ENCODE measurements around the gene TAF3.

TAF3 gene

DNA sequence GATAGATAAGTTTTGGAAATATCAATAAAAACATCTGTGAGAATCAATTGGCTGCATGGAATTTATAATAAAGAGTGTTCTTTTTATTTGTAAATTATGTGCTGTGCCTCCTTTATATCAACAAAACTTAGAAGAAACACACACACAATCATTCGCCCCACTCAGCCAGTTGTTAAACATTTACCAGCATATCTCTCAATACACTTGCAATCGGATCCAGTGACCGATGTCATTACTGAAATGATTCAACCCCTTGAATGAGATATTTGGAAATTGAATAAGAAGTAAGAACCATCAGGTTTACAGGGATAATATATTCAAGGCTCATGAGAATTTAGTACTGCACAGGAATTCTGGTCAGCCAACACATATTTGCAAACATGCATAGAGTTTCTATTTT is 35.6 kb downstream of the TAF3 start:
- no peaks in the 10 kb centered on the region for H3K27me3 ChIP-seq (ENCODE audit: control insufficient read depth in 1 of 2, insufficient read depth in 2 of 2, low read length in 2 of 2)
- H3K27ac ChIP-seq (ENCODE audit: low read depth, low read length), result no peak overlapping the region
- no peak overlapping the region for H3K4me3 ChIP-seq (ENCODE audit: low read depth in 1 of 2, low read length in 2 of 2)
- no peaks in the 10 kb centered on the region for H3K36me3 ChIP-seq (ENCODE audit: insufficient read depth, low read length)
- no peak overlapping the region for H3K9ac ChIP-seq (ENCODE audit: low read length)
- H3K4me1 ChIP-seq (ENCODE audit: insufficient read depth, low read length), result peaks cover 12% of the 10 kb centered on the region
- H3K9me3 ChIP-seq (ENCODE audit: low read length), result no peaks in the 10 kb centered on the region

- H3K36me3 ChIP-seq (ENCODE audit: insufficient read depth, low read length), result no peaks in the 10 kb centered on the region
- H3K27me3 ChIP-seq (ENCODE audit: control insufficient read depth in 1 of 2, insufficient read depth in 2 of 2, low read length in 2 of 2), result no peaks in the 10 kb centered on the region
- no peak overlapping the region for H3K9ac ChIP-seq (ENCODE audit: low read length)
- no peak overlapping the region for H3K27ac ChIP-seq (ENCODE audit: low read depth, low read length)
- H3K4me3 ChIP-seq (ENCODE audit: low read depth in 1 of 2, low read length in 2 of 2), result no peak overlapping the region
- peaks cover 12% of the 10 kb centered on the region for H3K4me1 ChIP-seq (ENCODE audit: insufficient read depth, low read length)
- no peaks in the 10 kb centered on the region for H3K9me3 ChIP-seq (ENCODE audit: low read length)
Measured at GRCh38 chr10:7855205-7855604, 36.9 kb downstream of the TAF3 start.

GRCh38 chr10:7856678-7857077 is 38.4 kb downstream of the TAF3 start:
- H3K4me1 ChIP-seq (ENCODE audit: insufficient read depth, low read length), result peaks cover 12% of the 10 kb centered on the region
- no peaks in the 10 kb centered on the region for H3K9me3 ChIP-seq (ENCODE audit: low read length)
- no peaks in the 10 kb centered on the region for H3K36me3 ChIP-seq (ENCODE audit: insufficient read depth, low read length)
- H3K27ac ChIP-seq (ENCODE audit: low read depth, low read length), result no peak overlapping the region
- no peak overlapping the region for H3K4me3 ChIP-seq (ENCODE audit: low read depth in 1 of 2, low read length in 2 of 2)
- no peak overlapping the region for H3K9ac ChIP-seq (ENCODE audit: low read length)
- no peaks in the 10 kb centered on the region for H3K27me3 ChIP-seq (ENCODE audit: control insufficient read depth in 1 of 2, insufficient read depth in 2 of 2, low read length in 2 of 2)

GRCh38 chr10:7857262-7857661 is 39.0 kb downstream of the TAF3 start:
- Histone ChIP-seq H3K27me3 (ENCODE audit: control insufficient read depth in 1 of 2, insufficient read depth in 2 of 2, low read length in 2 of 2) (no peaks in the 10 kb centered on the region), H3K9ac (ENCODE audit: low read length) (no peak overlapping the region), H3K4me1 (ENCODE audit: insufficient read depth, low read length) (peaks cover 12% of the 10 kb centered on the region), H3K4me3 (ENCODE audit: low read depth in 1 of 2, low read length in 2 of 2) (no peak overlapping the region), H3K27ac (ENCODE audit: low read depth, low read length) (no peak overlapping the region), H3K9me3 (ENCODE audit: low read length) (no peaks in the 10 kb centered on the region), H3K36me3 (ENCODE audit: insufficient read depth, low read length) (no peaks in the 10 kb centered on the region)

DNA sequence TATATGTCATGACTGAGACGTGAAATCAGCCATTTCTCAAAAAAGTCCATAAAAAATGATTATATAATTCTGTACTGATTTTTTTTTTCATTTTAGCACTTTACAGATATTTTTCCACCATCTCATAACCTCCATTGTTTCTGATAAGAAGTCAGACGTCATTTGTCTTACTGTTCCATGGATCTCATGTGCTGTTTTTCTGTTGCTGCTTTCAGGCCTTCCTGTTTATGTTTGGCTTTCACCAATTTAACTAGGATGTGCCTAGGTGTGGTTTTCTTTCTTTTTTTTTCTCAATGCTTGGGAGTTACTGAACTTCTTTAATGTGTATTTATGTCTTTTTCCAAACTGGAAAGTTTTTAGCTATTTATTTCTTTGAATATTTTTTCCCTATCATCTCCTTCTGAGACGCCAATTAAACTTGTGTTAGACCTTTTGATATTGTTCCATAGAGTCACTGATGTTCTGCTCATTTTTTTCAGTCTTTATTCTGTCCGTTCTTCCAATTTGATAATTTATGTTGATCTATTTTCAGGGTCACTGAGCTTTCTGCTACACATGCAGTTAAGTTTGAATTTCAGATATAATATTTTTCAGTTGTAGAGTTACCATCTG is 43.3 kb downstream of the TAF3 start:
- Histone ChIP-seq H3K36me3 (ENCODE audit: insufficient read depth, low read length) (no peaks in the 10 kb centered on the region), H3K27ac (ENCODE audit: low read depth, low read length) (no peak overlapping the region), H3K9ac (ENCODE audit: low read length) (no peak overlapping the region), H3K27me3 (ENCODE audit: control insufficient read depth in 1 of 2, insufficient read depth in 2 of 2, low read length in 2 of 2) (no peaks in the 10 kb centered on the region), H3K4me1 (ENCODE audit: insufficient read depth, low read length) (peaks cover 12% of the 10 kb centered on the region), H3K4me3 (ENCODE audit: low read depth in 1 of 2, low read length in 2 of 2) (no peak overlapping the region), H3K9me3 (ENCODE audit: low read length) (no peaks in the 10 kb centered on the region)

GRCh38 chr10:7862121-7862514 is 43.8 kb downstream of the TAF3 start:
- Histone ChIP-seq H3K9ac (ENCODE audit: low read length) (no peak overlapping the region), H3K36me3 (ENCODE audit: insufficient read depth, low read length) (no peaks in the 10 kb centered on the region), H3K27ac (ENCODE audit: low read depth, low read length) (no peak overlapping the region), H3K27me3 (ENCODE audit: control insufficient read depth in 1 of 2, insufficient read depth in 2 of 2, low read length in 2 of 2) (no peaks in the 10 kb centered on the region), H3K4me1 (ENCODE audit: insufficient read depth, low read length) (peaks cover 9% of the 10 kb centered on the region), H3K4me3 (ENCODE audit: low read depth in 1 of 2, low read length in 2 of 2) (no peak overlapping the region), H3K9me3 (ENCODE audit: low read length) (no peaks in the 10 kb centered on the region)

DNA sequence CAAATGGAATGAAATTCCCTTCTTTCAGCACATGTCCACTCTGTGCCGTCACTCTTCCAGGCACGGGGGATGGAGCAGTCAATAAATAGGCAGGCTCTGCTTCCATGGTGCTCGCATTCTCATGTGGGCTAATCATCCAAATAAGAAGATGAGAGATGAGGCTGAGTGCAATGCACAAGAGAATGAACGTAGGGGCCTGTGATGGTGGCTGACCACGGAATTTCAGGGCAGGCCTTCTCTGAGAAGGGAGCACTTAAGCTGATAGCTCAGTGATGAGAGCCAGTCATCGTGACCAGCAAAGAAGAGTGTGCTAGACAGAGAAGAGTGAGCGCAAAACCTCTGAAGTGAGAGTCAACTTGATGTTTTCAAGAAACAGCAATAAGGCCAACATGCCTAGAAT is 47.9 kb downstream of the TAF3 start:
- Histone ChIP-seq H3K27ac (ENCODE audit: low read depth, low read length) (no peak overlapping the region), H3K4me1 (ENCODE audit: insufficient read depth, low read length) (no peaks in the 10 kb centered on the region), H3K9ac (ENCODE audit: low read length) (no peak overlapping the region), H3K9me3 (ENCODE audit: low read length) (no peaks in the 10 kb centered on the region), H3K27me3 (ENCODE audit: control insufficient read depth in 1 of 2, insufficient read depth in 2 of 2, low read length in 2 of 2) (no peaks in the 10 kb centered on the region), H3K4me3 (ENCODE audit: low read depth in 1 of 2, low read length in 2 of 2) (no peak overlapping the region), H3K36me3 (ENCODE audit: insufficient read depth, low read length) (no peaks in the 10 kb centered on the region)

DNA sequence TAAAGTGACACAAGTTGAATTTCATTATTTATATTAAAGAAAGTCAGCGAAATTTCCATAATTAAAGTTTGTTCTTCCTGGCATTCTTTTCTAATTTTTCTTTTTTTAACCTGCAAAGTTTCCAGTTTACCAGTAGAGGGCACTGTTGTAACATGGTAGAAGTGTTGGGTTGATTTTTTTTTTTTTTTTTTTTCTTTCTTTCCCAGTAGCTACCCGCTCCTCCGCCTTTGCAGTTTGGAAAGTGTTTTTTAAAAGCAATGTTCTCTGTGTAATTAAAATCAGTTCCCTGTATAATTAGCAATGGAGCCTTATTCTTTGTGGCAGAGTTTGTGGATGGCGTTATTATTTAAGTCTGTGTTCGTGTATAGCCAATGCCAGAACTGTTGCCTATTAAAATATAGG is 53.7 kb downstream of the TAF3 start:
- H3K9ac ChIP-seq (ENCODE audit: low read length), result no peak overlapping the region

DNA sequence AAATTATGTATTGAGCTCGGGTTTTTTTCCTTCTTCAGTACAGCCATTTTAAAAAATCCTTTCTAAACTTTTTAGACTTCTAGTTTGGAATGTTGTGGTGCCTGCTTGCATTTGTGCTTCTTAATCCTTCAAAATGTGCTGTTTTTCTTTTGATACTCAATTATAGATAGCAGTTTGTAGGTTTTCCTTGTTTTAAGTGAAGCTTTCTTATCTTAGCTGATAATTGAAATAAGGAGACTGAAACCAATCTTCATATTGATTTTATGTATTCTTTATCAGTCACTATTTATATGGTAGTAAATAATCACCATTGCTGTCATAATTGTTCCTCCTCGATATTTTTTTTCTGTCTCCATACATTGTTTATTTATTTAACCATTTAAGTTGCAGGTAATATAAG is 56.6 kb downstream of the TAF3 start:
- no peak overlapping the region for H3K27ac ChIP-seq (ENCODE audit: low read depth, low read length)
- H3K9me3 ChIP-seq (ENCODE audit: low read length), result no peaks in the 10 kb centered on the region
- H3K36me3 ChIP-seq (ENCODE audit: insufficient read depth, low read length), result no peaks in the 10 kb centered on the region
- no peak overlapping the region for H3K4me3 ChIP-seq (ENCODE audit: low read depth in 1 of 2, low read length in 2 of 2)
- no peak overlapping the region for H3K9ac ChIP-seq (ENCODE audit: low read length)
- no peaks in the 10 kb centered on the region for H3K27me3 ChIP-seq (ENCODE audit: control insufficient read depth in 1 of 2, insufficient read depth in 2 of 2, low read length in 2 of 2)
- no peaks in the 10 kb centered on the region for H3K4me1 ChIP-seq (ENCODE audit: insufficient read depth, low read length)

More for the DNA sequence above, 53.7 kb downstream of the TAF3 start:
- no peaks in the 10 kb centered on the region for H3K36me3 ChIP-seq (ENCODE audit: insufficient read depth, low read length)
- H3K27me3 ChIP-seq (ENCODE audit: control insufficient read depth in 1 of 2, insufficient read depth in 2 of 2, low read length in 2 of 2), result no peaks in the 10 kb centered on the region
- H3K4me3 ChIP-seq (ENCODE audit: low read depth in 1 of 2, low read length in 2 of 2), result peak overlapping the region in 1 of 2 donors; percentile 32
- no peaks in the 10 kb centered on the region for H3K4me1 ChIP-seq (ENCODE audit: insufficient read depth, low read length)
- no peaks in the 10 kb centered on the region for H3K9me3 ChIP-seq (ENCODE audit: low read length)
- H3K27ac ChIP-seq (ENCODE audit: low read depth, low read length), result no peak overlapping the region

- Histone ChIP-seq H3K4me1 (ENCODE audit: insufficient read depth, low read length) (no peaks in the 10 kb centered on the region), H3K9ac (ENCODE audit: low read length) (no peak overlapping the region), H3K9me3 (ENCODE audit: low read length) (no peaks in the 10 kb centered on the region), H3K27me3 (ENCODE audit: control insufficient read depth in 1 of 2, insufficient read depth in 2 of 2, low read length in 2 of 2) (no peaks in the 10 kb centered on the region), H3K36me3 (ENCODE audit: insufficient read depth, low read length) (no peaks in the 10 kb centered on the region), H3K27ac (ENCODE audit: low read depth, low read length) (no peak overlapping the region), H3K4me3 (ENCODE audit: low read depth in 1 of 2, low read length in 2 of 2) (no peak overlapping the region)
Measured at GRCh38 chr10:7876541-7877127, 58.3 kb downstream of the TAF3 start.

GRCh38 chr10:7881119-7881518 is 62.8 kb downstream of the TAF3 start:
- H3K4me1 ChIP-seq (ENCODE audit: insufficient read depth, low read length), result no peaks in the 10 kb centered on the region
- H3K4me3 ChIP-seq (ENCODE audit: low read depth in 1 of 2, low read length in 2 of 2), result no peak overlapping the region

GRCh38 chr10:7886056-7886455 is 67.8 kb downstream of the TAF3 start:
- H3K27ac ChIP-seq (ENCODE audit: low read depth, low read length), result no peak overlapping the region
- no peaks in the 10 kb centered on the region for H3K27me3 ChIP-seq (ENCODE audit: control insufficient read depth in 1 of 2, insufficient read depth in 2 of 2, low read length in 2 of 2)
- no peaks in the 10 kb centered on the region for H3K36me3 ChIP-seq (ENCODE audit: insufficient read depth, low read length)
- H3K4me1 ChIP-seq (ENCODE audit: insufficient read depth, low read length), result no peaks in the 10 kb centered on the region
- no peak overlapping the region for H3K4me3 ChIP-seq (ENCODE audit: low read depth in 1 of 2, low read length in 2 of 2)
- no peak overlapping the region for H3K9ac ChIP-seq (ENCODE audit: low read length)
- no peaks in the 10 kb centered on the region for H3K9me3 ChIP-seq (ENCODE audit: low read length)

More at GRCh38 chr10:7881119-7881518, 62.8 kb downstream of the TAF3 start:
- no peaks in the 10 kb centered on the region for H3K9me3 ChIP-seq (ENCODE audit: low read length)
- no peaks in the 10 kb centered on the region for H3K36me3 ChIP-seq (ENCODE audit: insufficient read depth, low read length)
- H3K27ac ChIP-seq (ENCODE audit: low read depth, low read length), result no peak overlapping the region
- no peaks in the 10 kb centered on the region for H3K27me3 ChIP-seq (ENCODE audit: control insufficient read depth in 1 of 2, insufficient read depth in 2 of 2, low read length in 2 of 2)
- no peak overlapping the region for H3K9ac ChIP-seq (ENCODE audit: low read length)
